ENCODE results near the gene APOA4. TPM values are rescaled to one million over a fixed set of nuclear protein-coding genes. Genes with fewer than 3 reads are reported as not detected.

APOA4 gene
- total and polyA plus RNA-seq, 2 experiments from 2014 or later: not detected

DNA sequence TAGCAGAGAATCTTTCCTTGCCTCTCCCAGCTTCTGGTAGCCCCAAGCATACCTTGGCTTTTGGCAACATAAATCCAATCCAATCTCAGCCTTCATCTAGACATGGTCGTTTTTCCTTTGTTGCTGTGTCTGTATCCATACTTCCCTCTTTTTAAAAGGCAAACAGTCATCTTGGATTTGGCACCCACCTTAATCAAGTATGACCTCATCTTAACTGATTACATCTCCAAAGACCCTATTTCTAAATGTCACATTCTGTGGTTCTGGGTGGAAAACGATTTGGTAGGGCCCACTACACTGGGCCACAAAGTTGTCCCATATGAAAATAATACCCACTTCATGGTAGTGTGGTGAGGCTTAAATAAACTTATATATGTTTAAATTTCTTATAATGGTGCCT lies 51.2 kb downstream of the APOA4 start:
- peak overlapping the region; percentile 92; the same call in 1 of the 2 replicates for H3K27ac Mint-ChIP-seq
- H2AFZ ChIP-seq: no peak overlapping the region
- TF ChIP-seq, protein P1, sequence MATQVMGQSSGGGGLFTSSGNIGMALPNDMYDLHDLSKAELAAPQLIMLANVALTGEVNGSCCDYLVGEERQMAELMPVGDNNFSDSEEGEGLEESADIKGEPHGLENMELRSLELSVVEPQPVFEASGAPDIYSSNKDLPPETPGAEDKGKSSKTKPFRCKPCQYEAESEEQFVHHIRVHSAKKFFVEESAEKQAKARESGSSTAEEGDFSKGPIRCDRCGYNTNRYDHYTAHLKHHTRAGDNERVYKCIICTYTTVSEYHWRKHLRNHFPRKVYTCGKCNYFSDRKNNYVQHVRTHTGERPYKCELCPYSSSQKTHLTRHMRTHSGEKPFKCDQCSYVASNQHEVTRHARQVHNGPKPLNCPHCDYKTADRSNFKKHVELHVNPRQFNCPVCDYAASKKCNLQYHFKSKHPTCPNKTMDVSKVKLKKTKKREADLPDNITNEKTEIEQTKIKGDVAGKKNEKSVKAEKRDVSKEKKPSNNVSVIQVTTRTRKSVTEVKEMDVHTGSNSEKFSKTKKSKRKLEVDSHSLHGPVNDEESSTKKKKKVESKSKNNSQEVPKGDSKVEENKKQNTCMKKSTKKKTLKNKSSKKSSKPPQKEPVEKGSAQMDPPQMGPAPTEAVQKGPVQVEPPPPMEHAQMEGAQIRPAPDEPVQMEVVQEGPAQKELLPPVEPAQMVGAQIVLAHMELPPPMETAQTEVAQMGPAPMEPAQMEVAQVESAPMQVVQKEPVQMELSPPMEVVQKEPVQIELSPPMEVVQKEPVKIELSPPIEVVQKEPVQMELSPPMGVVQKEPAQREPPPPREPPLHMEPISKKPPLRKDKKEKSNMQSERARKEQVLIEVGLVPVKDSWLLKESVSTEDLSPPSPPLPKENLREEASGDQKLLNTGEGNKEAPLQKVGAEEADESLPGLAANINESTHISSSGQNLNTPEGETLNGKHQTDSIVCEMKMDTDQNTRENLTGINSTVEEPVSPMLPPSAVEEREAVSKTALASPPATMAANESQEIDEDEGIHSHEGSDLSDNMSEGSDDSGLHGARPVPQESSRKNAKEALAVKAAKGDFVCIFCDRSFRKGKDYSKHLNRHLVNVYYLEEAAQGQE (IDR thresholded peaks at IDR 0.05; ENCODE audit: unreplicated experiment): no peak
- TF ChIP-seq ZNF331 (CRISPR knock-in tag; IDR thresholded peaks at IDR 0.05; ENCODE audit: low read depth): no peak
- TF ChIP-seq CREB1 (CRISPR knock-in tag; IDR thresholded peaks at IDR 0.05; ENCODE audit: low read depth): no peak
- TF ChIP-seq, protein P2, sequence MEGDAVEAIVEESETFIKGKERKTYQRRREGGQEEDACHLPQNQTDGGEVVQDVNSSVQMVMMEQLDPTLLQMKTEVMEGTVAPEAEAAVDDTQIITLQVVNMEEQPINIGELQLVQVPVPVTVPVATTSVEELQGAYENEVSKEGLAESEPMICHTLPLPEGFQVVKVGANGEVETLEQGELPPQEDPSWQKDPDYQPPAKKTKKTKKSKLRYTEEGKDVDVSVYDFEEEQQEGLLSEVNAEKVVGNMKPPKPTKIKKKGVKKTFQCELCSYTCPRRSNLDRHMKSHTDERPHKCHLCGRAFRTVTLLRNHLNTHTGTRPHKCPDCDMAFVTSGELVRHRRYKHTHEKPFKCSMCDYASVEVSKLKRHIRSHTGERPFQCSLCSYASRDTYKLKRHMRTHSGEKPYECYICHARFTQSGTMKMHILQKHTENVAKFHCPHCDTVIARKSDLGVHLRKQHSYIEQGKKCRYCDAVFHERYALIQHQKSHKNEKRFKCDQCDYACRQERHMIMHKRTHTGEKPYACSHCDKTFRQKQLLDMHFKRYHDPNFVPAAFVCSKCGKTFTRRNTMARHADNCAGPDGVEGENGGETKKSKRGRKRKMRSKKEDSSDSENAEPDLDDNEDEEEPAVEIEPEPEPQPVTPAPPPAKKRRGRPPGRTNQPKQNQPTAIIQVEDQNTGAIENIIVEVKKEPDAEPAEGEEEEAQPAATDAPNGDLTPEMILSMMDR (conservative IDR thresholded peaks at IDR 0.05; ENCODE audit: low read depth in 2 of 2): no peak
- TF ChIP-seq EZH2 (IDR thresholded peaks at IDR 0.05; ENCODE audit: low read depth, unreplicated experiment): no peak
- no peak for TF ChIP-seq STAT1 (IDR thresholded peaks at IDR 0.05; ENCODE audit: unreplicated experiment)
- no peak for TF ChIP-seq NANOG (IDR thresholded peaks at IDR 0.05; ENCODE audit: borderline replicate concordance)
- TF ChIP-seq EZH2phosphoT487 (IDR thresholded peaks at IDR 0.05; ENCODE audit: unreplicated experiment): no peak
- TF ChIP-seq POLR2AphosphoS5 (IDR thresholded peaks at IDR 0.05; ENCODE audit: low read depth): no peak
- TF ChIP-seq, protein P3, sequence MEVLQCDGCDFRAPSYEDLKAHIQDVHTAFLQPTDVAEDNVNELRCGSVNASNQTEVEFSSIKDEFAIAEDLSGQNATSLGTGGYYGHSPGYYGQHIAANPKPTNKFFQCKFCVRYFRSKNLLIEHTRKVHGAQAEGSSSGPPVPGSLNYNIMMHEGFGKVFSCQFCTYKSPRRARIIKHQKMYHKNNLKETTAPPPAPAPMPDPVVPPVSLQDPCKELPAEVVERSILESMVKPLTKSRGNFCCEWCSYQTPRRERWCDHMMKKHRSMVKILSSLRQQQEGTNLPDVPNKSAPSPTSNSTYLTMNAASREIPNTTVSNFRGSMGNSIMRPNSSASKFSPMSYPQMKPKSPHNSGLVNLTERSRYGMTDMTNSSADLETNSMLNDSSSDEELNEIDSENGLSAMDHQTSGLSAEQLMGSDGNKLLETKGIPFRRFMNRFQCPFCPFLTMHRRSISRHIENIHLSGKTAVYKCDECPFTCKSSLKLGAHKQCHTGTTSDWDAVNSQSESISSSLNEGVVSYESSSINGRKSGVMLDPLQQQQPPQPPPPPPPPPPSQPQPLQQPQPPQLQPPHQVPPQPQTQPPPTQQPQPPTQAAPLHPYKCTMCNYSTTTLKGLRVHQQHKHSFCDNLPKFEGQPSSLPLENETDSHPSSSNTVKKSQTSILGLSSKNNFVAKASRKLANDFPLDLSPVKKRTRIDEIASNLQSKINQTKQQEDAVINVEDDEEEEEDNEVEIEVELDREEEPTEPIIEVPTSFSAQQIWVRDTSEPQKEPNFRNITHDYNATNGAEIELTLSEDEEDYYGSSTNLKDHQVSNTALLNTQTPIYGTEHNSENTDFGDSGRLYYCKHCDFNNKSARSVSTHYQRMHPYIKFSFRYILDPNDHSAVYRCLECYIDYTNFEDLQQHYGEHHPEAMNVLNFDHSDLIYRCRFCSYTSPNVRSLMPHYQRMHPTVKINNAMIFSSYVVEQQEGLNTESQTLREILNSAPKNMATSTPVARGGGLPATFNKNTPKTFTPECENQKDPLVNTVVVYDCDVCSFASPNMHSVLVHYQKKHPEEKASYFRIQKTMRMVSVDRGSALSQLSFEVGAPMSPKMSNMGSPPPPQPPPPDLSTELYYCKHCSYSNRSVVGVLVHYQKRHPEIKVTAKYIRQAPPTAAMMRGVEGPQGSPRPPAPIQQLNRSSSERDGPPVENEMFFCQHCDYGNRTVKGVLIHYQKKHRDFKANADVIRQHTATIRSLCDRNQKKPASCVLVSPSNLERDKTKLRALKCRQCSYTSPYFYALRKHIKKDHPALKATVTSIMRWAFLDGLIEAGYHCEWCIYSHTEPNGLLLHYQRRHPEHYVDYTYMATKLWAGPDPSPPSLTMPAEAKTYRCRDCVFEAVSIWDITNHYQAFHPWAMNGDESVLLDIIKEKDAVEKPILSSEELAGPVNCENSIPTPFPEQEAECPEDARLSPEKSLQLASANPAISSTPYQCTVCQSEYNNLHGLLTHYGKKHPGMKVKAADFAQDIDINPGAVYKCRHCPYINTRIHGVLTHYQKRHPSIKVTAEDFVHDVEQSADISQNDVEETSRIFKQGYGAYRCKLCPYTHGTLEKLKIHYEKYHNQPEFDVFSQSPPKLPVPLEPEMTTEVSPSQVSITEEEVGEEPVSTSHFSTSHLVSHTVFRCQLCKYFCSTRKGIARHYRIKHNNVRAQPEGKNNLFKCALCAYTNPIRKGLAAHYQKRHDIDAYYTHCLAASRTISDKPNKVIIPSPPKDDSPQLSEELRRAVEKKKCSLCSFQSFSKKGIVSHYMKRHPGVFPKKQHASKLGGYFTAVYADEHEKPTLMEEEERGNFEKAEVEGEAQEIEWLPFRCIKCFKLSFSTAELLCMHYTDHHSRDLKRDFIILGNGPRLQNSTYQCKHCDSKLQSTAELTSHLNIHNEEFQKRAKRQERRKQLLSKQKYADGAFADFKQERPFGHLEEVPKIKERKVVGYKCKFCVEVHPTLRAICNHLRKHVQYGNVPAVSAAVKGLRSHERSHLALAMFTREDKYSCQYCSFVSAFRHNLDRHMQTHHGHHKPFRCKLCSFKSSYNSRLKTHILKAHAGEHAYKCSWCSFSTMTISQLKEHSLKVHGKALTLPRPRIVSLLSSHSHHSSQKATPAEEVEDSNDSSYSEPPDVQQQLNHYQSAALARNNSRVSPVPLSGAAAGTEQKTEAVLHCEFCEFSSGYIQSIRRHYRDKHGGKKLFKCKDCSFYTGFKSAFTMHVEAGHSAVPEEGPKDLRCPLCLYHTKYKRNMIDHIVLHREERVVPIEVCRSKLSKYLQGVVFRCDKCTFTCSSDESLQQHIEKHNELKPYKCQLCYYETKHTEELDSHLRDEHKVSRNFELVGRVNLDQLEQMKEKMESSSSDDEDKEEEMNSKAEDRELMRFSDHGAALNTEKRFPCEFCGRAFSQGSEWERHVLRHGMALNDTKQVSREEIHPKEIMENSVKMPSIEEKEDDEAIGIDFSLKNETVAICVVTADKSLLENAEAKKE (CRISPR knock-in tag; IDR thresholded peaks at IDR 0.05): no peak
- no peak for TF ChIP-seq JUNB (IDR thresholded peaks at IDR 0.05; ENCODE audit: unreplicated experiment)

More for the DNA sequence above, 51.2 kb downstream of the APOA4 start:
- H3K4me3 ChIP-seq: peak overlapping the region; percentile 76
- peak overlapping the region; percentile 76 for H3K4me2 ChIP-seq
- H4K20me1 ChIP-seq (replicated peaks; ENCODE audit: insufficient read depth): no peaks in the 10 kb centered on the region
- ATAC-seq (no peak), DNase-seq (ENCODE audit: low spot score) (no peak)
- H3K79me2 ChIP-seq (replicated peaks; ENCODE audit: insufficient read depth): peaks cover 37% of the 10 kb centered on the region
- H3K4me3 Mint-ChIP-seq: peak overlapping the region; percentile 94
- no peaks in the 10 kb centered on the region for H3K9me2 ChIP-seq (ENCODE audit: insufficient read depth)
- no peaks in the 10 kb centered on the region for H3K9me3 Mint-ChIP-seq
- peaks cover 6% of the 10 kb centered on the region; the same call in 1 of the 2 replicates for H3K36me3 ChIP-seq (ENCODE audit: insufficient read depth)
- H3K4me1 Mint-ChIP-seq: peaks cover 20% of the 10 kb centered on the region
- H3K4me1 ChIP-seq (ENCODE audit: insufficient read depth): peaks cover 20% of the 10 kb centered on the region
- H3F3A ChIP-seq (replicated peaks; ENCODE audit: low read depth): 0 out of 2 replicates have a peak, but pooled peaks cover 5% of the 10 kb centered on the region
- H3K27ac ChIP-seq (ENCODE audit: low read depth): peak overlapping the region; percentile 82
- peaks cover 4% of the 10 kb centered on the region for H3K27me3 Mint-ChIP-seq (ENCODE audit: insufficient read depth, low read depth, poor library complexity)
- peaks cover 36% of the 10 kb centered on the region for H3K36me3 Mint-ChIP-seq (ENCODE audit: low read depth)
- H3K27me3 ChIP-seq (ENCODE audit: insufficient read depth): no peaks in the 10 kb centered on the region
